ENCODE data around the gene ANKRD33.

DNA sequence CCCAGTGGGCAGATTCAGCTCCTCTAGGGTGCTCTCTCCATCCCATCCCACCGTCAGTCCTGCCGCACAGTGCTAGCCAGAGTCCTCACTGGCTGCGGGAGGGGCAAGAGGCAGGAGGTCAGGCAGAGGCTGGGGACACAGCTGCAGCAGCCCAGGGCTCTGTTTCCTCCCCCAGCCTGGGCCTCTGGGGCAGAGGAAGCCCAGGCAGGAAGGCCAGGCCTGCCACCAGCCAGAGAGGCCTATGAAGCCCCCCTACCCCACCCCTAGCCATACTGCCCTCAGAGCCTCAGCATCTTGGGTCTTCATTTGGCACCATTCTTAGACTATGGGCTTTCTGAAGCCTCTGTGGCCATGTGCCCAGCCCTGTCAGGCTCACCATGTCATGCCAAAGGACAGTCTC is 22.8 kb downstream of the ANKRD33 start:
- TF ChIP-seq POLR2A (IDR thresholded peaks at IDR 0.05; ENCODE audit: low read depth, low read length) (no peak), POLR2AphosphoS5 (IDR thresholded peaks at IDR 0.05; ENCODE audit: low read depth, low read length) (no peak), TAF1 (IDR thresholded peaks at IDR 0.05; ENCODE audit: low read depth, low read length) (no peak), POU2F2 (IDR thresholded peaks at IDR 0.05; ENCODE audit: low read depth, low read length) (no peak), SPI1 (IDR thresholded peaks at IDR 0.05; ENCODE audit: low read depth, low read length) (no peak), PAX5 (IDR thresholded peaks at IDR 0.05; ENCODE audit: insufficient read depth, low read length, severe bottlenecking) (no peak)

Measured in GM12891 (cell line).